ENCODE results near the gene ASIP. TPM values are rescaled to one million over a fixed set of nuclear protein-coding genes. Genes with fewer than 3 reads are reported as not detected.
A peak's percentile ranks its signal among the peaks of the same experiment; 100 is the strongest.

The ASIP gene
- total RNA-seq (2014; rRNA removed; shearing (Covaris generic)) (not detected in 2 replicates), polyA plus RNA-seq (2016; fragmentation: Nextera tagmentation; extraction: Ambion mirVana) (not detected in 2 replicates)
- long read RNA-seq: 0 reads

GRCh38 chr20:34240693-34241615 lies at the start of gene ASIP:
TSS of gene ASIP (plus strand) at chr20:34241423. CDS start at chr20:34260375, 18,952 bp downstream.
- DNase-seq (ENCODE audit: low spot score) (peak; percentile 18), ATAC-seq (peak; percentile 57)
- no peaks in the 10 kb centered on the region for H3K36me3 Mint-ChIP-seq (ENCODE audit: low read depth)
- Histone ChIP-seq H3K27me3 (ENCODE audit: insufficient read depth) (no peaks in the 10 kb centered on the region), H3K4me1 (ENCODE audit: insufficient read depth) (0 out of 2 replicates have a peak, but pooled peaks cover 10% of the 10 kb centered on the region), H3K79me2 (replicated peaks; ENCODE audit: insufficient read depth) (no peaks in the 10 kb centered on the region), H3K4me2 (0 out of 2 replicates have a peak within 1 kb of the TSS, but pooled peaks have one; percentile 11), H3F3A (replicated peaks; ENCODE audit: low read depth) (no peaks in the 10 kb centered on the region), H3K27ac (ENCODE audit: low read depth) (no peak within 1 kb of the TSS), H2AFZ (peak within 1 kb of the TSS; percentile 48), H3K9me2 (ENCODE audit: insufficient read depth) (no peaks in the 10 kb centered on the region), H4K20me1 (replicated peaks; ENCODE audit: insufficient read depth) (no peaks in the 10 kb centered on the region), H3K4me3 (no peak within 1 kb of the TSS), H3K36me3 (ENCODE audit: insufficient read depth) (no peaks in the 10 kb centered on the region)
- H3K9me3 Mint-ChIP-seq: peaks cover 6% of the 10 kb centered on the region
- H3K4me3 Mint-ChIP-seq: no peak within 1 kb of the TSS
- no peak within 1 kb of the TSS for H3K27ac Mint-ChIP-seq
- TF ChIP-seq ZNF331 (CRISPR knock-in tag; IDR thresholded peaks at IDR 0.05; ENCODE audit: low read depth): no peak
- no peak for TF ChIP-seq CTCF (conservative IDR thresholded peaks at IDR 0.05; ENCODE audit: low read depth in 2 of 2)
- TF ChIP-seq ZNF114 (CRISPR knock-in tag; IDR thresholded peaks at IDR 0.05): no peak
- no peak for TF ChIP-seq NANOG (IDR thresholded peaks at IDR 0.05; ENCODE audit: borderline replicate concordance)
- TF ChIP-seq ZNF462 (CRISPR knock-in tag; IDR thresholded peaks at IDR 0.05): no peak
- TF ChIP-seq ETS1 (IDR thresholded peaks at IDR 0.05): no peak
- no peak for TF ChIP-seq STAT1 (IDR thresholded peaks at IDR 0.05; ENCODE audit: unreplicated experiment)
- no peak for TF ChIP-seq EZH2 (IDR thresholded peaks at IDR 0.05; ENCODE audit: low read depth, unreplicated experiment)
- no peak for TF ChIP-seq EZH2phosphoT487 (IDR thresholded peaks at IDR 0.05; ENCODE audit: unreplicated experiment)
- H3K4me1 Mint-ChIP-seq: peaks cover 7% of the 10 kb centered on the region; the same call in 2 of the 3 replicates
- no peaks in the 10 kb centered on the region for H3K27me3 Mint-ChIP-seq (ENCODE audit: insufficient read depth, low read depth, poor library complexity)

Measured in GM23338 (cell line).